Neuron (in vitro differentiated cells): Measurements from ENCODE around the gene ACAA2.

Source experiments
- H2AFZ ChIP-seq: one replicate; pipeline ENCODE4 v1.6.1; 2013; ENCODE audit warnings: low read depth, mild to moderate bottlenecking, inconsistent platforms, low read length, moderate library complexity
- H3K27me3 ChIP-seq: one replicate; pipeline ENCODE4 v1.6.1; 2013; ENCODE audit warnings: low read length; ENCODE audit not compliant: insufficient read depth
- H3K36me3 ChIP-seq: one replicate; pipeline ENCODE4 v1.6.1; 2013; ENCODE audit warnings: low read length; ENCODE audit not compliant: insufficient read depth
- H3K4me1 ChIP-seq: one replicate; pipeline ENCODE4 v1.6.1; 2013; ENCODE audit warnings: low read length; ENCODE audit not compliant: insufficient read depth
- H3K4me3 ChIP-seq: 2 replicates; pipeline ENCODE4 v1.5.1; 2013; ENCODE audit warnings: mild to moderate bottlenecking, low read length, moderate library complexity
- H3K9me3 ChIP-seq: one replicate; pipeline ENCODE4 v1.6.1; 2013; ENCODE audit warnings: low read length

Gene ACAA2, protein sequence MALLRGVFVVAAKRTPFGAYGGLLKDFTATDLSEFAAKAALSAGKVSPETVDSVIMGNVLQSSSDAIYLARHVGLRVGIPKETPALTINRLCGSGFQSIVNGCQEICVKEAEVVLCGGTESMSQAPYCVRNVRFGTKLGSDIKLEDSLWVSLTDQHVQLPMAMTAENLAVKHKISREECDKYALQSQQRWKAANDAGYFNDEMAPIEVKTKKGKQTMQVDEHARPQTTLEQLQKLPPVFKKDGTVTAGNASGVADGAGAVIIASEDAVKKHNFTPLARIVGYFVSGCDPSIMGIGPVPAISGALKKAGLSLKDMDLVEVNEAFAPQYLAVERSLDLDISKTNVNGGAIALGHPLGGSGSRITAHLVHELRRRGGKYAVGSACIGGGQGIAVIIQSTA

GRCh38 chr18:49813319-49814146 lies at the start of gene ACAA2:
ACAA2 (minus strand) TSS chr18:49813533; CDS start chr18:49813484, 49 bp downstream.
- no peaks in the 10 kb centered on the region for H3K36me3 ChIP-seq
- H3K4me1 ChIP-seq = peaks cover 19% of the 10 kb centered on the region
- H3K27me3 ChIP-seq = no peaks in the 10 kb centered on the region
- H3K9me3 ChIP-seq = peaks cover 2% of the 10 kb centered on the region
- peak within 1 kb of the TSS; percentile 84 for H2AFZ ChIP-seq
- H3K4me3 ChIP-seq = peak within 1 kb of the TSS; percentile 72

DNA sequence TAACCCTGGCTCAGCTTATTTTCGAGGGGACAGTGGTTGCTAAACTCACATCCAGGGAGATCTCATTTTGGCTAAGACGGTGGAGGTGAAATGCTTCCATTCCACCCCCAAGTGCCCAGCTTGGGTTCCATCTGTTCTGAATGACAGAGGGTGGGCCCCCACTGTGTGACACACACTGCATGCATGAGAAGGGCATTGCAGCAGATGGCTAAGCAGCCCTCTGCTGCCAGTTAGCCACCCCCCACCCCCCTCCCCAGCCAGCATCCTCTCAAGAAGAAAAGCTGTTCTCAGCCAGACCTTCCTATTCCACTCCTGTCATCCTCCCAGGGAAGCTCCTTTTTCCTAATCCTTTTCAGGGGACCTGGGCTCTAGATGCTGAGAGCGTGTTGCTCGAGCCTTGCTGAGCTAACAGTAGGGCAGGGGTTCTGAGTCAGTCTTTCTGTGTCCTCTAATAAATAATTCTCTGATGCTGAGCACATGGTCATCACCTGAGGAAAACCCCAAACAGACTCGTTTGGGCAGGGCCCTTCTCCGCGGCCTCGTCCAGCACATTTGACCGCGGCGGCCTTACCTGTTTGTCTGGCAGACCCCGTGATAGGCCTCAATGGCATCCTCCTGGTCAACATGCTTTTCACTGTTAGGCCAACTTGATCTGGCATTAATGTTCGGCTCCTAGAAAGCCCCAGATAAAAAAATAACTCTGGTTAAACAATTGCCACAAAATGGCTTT lies 49.5 kb upstream of the ACAA2 start:
- Histone ChIP-seq H3K27me3 (peaks cover 3% of the 10 kb centered on the region), H3K9me3 (no peaks in the 10 kb centered on the region), H2AFZ (no peak overlapping the region), H3K4me1 (peaks cover 4% of the 10 kb centered on the region), H3K36me3 (no peaks in the 10 kb centered on the region), H3K4me3 (no peak overlapping the region)

- Histone ChIP-seq H3K36me3 (no peaks in the 10 kb centered on the region), H3K27me3 (peaks cover 3% of the 10 kb centered on the region), H3K4me3 (no peak overlapping the region), H3K9me3 (no peaks in the 10 kb centered on the region), H2AFZ (no peak overlapping the region), H3K4me1 (peaks cover 4% of the 10 kb centered on the region)
Measured at GRCh38 chr18:49861659-49862058, 48.3 kb upstream of the ACAA2 start.

GRCh38 chr18:49859725-49860124 lies 46.4 kb upstream of the ACAA2 start:
- Histone ChIP-seq H3K36me3 (no peaks in the 10 kb centered on the region), H2AFZ (no peak overlapping the region), H3K4me1 (peaks cover 4% of the 10 kb centered on the region), H3K9me3 (no peaks in the 10 kb centered on the region), H3K4me3 (no peak overlapping the region), H3K27me3 (peaks cover 8% of the 10 kb centered on the region)

GRCh38 chr18:49859021-49859359 lies 45.7 kb upstream of the ACAA2 start:
- Histone ChIP-seq H3K4me1 (peaks cover 4% of the 10 kb centered on the region), H3K9me3 (no peaks in the 10 kb centered on the region), H3K4me3 (no peak overlapping the region), H2AFZ (no peak overlapping the region), H3K36me3 (no peaks in the 10 kb centered on the region), H3K27me3 (peaks cover 8% of the 10 kb centered on the region)

DNA sequence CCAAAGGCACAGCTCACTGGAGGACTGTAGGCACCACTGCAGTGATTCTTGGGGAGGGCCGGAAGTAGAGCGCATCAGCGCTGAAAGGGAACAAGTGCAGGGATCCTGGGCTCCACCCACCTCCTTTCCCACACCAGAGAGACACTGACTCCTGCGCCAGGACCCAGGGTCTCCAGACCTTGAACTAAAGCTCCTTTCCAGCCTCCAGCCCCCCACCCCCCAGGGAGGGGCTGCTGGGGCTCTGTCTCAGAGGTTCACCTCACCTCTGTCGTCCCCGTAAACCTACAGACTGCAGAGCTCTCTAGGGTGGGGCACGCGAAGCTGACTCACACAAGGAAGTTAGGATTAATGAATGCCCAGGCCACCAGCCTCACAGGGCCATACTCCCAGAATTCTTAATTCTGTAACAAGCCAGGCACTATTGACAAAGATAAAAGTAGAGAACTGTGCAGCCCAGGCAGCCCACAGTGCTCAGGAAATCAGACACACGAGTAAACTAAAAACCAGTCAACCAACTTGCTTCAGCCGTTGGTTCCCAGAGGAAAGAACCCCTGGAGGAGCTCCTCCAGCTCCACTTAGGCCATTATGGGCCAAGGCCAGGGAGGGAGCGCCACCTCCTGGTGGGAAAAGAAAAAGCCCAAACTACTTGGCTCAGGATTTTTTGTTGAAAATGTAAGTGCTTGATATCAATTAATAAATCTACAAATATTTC lies 45.1 kb upstream of the ACAA2 start:
- Histone ChIP-seq H3K4me3 (no peak overlapping the region), H3K36me3 (no peaks in the 10 kb centered on the region), H2AFZ (no peak overlapping the region), H3K9me3 (no peaks in the 10 kb centered on the region), H3K27me3 (peaks cover 8% of the 10 kb centered on the region), H3K4me1 (peaks cover 4% of the 10 kb centered on the region)

DNA sequence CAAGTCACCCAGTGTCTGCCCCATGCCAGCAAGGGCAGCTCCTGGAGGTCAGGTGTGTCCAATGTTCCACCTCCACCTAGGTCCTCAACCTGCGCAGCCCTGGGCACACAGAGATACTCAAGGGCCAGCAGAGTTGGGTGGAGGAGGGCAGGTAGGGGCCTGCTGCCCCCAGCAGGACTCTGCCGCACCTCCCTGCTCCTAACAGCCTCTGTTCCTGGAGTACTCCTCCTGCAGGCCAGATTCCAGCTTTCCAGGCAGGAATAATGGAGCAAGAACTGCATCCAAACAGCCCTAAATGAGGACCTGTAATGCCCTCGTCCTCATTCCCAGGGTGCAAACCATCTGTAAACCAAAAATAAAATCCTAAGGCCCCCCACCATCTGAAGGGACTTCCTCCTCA lies 44.4 kb upstream of the ACAA2 start:
- Histone ChIP-seq H3K9me3 (no peaks in the 10 kb centered on the region), H3K27me3 (peaks cover 8% of the 10 kb centered on the region), H3K4me1 (peaks cover 4% of the 10 kb centered on the region), H3K36me3 (no peaks in the 10 kb centered on the region), H3K4me3 (no peak overlapping the region), H2AFZ (no peak overlapping the region)

DNA sequence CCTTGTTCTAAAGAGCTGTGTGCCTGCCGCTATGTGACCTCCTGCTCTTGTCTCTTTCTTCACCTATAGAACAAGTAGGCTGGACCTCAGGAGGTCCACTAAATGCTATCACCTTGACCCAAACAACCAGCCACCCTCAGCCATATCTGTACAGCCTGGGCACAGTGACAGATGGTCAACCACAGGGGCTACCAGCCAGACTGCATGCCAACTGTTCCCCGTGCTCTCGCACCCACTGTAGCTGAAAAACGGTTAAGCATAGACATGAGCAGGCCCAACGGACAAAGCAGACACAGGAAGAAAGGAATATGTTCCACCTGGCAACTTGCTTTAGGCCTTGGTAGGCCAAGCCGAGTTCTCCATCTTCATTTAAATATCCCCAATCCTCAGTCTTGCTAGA lies 43.2 kb upstream of the ACAA2 start:
- peaks cover 4% of the 10 kb centered on the region for H3K4me1 ChIP-seq
- no peak overlapping the region for H2AFZ ChIP-seq
- peaks cover 11% of the 10 kb centered on the region for H3K27me3 ChIP-seq

GRCh38 chr18:49855711-49856415 lies 42.5 kb upstream of the ACAA2 start:
- Histone ChIP-seq H2AFZ (no peak overlapping the region), H3K4me3 (no peak overlapping the region), H3K27me3 (peaks cover 11% of the 10 kb centered on the region), H3K9me3 (no peaks in the 10 kb centered on the region), H3K4me1 (peaks cover 4% of the 10 kb centered on the region), H3K36me3 (no peaks in the 10 kb centered on the region)

More for the DNA sequence above, 43.2 kb upstream of the ACAA2 start:
- H3K36me3 ChIP-seq = no peaks in the 10 kb centered on the region
- no peak overlapping the region for H3K4me3 ChIP-seq
- no peaks in the 10 kb centered on the region for H3K9me3 ChIP-seq

DNA sequence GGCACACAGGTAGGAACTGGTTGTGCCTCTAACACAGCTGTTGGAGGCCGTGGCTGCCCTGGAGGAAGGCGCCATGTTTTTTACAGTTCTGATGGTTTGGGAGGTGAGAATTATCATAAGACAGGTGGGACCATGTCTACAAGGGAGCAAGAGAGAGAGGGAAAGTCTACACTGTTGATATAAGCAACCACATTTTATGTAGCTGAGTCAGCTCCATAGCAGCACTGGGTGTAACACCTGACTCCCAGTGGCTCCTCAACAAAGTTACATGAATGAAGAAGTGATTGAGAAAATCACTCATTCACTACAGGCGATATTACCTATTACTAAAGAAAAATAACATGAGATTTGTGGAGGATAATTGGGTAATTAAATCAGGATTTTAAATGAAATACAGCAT lies 41.3 kb upstream of the ACAA2 start:
- no peaks in the 10 kb centered on the region for H3K9me3 ChIP-seq
- peaks cover 8% of the 10 kb centered on the region for H3K27me3 ChIP-seq
- no peak overlapping the region for H3K4me3 ChIP-seq
- peaks cover 6% of the 10 kb centered on the region for H3K4me1 ChIP-seq
- H2AFZ ChIP-seq = no peak overlapping the region
- H3K36me3 ChIP-seq = no peaks in the 10 kb centered on the region

GRCh38 chr18:49853436-49853835 lies 40.1 kb upstream of the ACAA2 start:
- no peak overlapping the region for H3K4me3 ChIP-seq

DNA sequence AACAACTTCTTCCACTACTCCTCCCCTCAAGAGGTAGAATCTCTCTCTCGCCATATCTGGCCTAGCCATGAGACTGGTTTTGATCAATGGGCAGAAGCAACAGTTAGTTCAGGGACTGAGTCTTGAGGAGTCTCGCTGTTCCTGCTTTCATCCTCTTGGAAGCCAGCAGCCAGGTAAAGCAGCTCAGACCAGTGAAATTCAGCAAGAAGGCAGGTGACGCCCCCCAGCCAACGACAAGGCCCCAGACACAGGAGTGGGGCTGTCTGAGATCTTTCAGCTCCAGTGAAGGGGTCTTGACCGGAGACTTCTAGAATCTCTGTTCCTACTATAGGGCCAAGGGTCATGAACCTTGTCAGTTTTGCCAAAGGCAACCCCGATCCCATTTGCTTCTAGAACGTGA lies 39.7 kb upstream of the ACAA2 start:
- Histone ChIP-seq H3K36me3 (no peaks in the 10 kb centered on the region), H3K4me1 (peaks cover 7% of the 10 kb centered on the region), H3K9me3 (no peaks in the 10 kb centered on the region), H3K4me3 (no peak overlapping the region), H2AFZ (no peak overlapping the region), H3K27me3 (peaks cover 8% of the 10 kb centered on the region)

More at GRCh38 chr18:49853436-49853835, 40.1 kb upstream of the ACAA2 start:
- Histone ChIP-seq H2AFZ (no peak overlapping the region), H3K36me3 (no peaks in the 10 kb centered on the region), H3K27me3 (peaks cover 8% of the 10 kb centered on the region), H3K4me1 (peaks cover 9% of the 10 kb centered on the region), H3K9me3 (no peaks in the 10 kb centered on the region)
